HPDE6-E6E7 (cell line): ENCODE data around the gene APBB2.

ENCODE experiments used
- DNase-seq: peaks from one replicate; pipeline ENCODE4 v3.0.0; 2011; ENCODE audit warnings: missing footprints; ENCODE audit errors: extremely low spot score

The APBB2 gene

GRCh38 chr4:40978548-40978947 is 235.8 kb downstream of the APBB2 start:
- no peak for DNase-seq

- no peak for DNase-seq
These were observed 238.0 kb downstream of the APBB2 start for GRCh38 chr4:40976343-40976742.

- DNase-seq: no peak
These were observed 241.6 kb downstream of the APBB2 start for GRCh38 chr4:40972722-40973121.

- no peak for DNase-seq
These were observed 243.0 kb downstream of the APBB2 start for GRCh38 chr4:40971338-40971737.

GRCh38 chr4:40969501-40969900 is 244.8 kb downstream of the APBB2 start:
- no peak for DNase-seq

GRCh38 chr4:40967550-40967949 is 246.8 kb downstream of the APBB2 start:
- DNase-seq: no peak

- no peak for DNase-seq
These were observed 248.3 kb downstream of the APBB2 start for GRCh38 chr4:40966091-40966490.

- DNase-seq: no peak
These were observed 250.4 kb downstream of the APBB2 start for GRCh38 chr4:40963897-40964478.

GRCh38 chr4:40962551-40963180 is 251.7 kb downstream of the APBB2 start:
- no peak for DNase-seq

- no peak for DNase-seq
These were observed 253.4 kb downstream of the APBB2 start for GRCh38 chr4:40960941-40961340.

GRCh38 chr4:40957281-40957680 is 257.1 kb downstream of the APBB2 start:
- no peak for DNase-seq

GRCh38 chr4:40956721-40957255 is 257.6 kb downstream of the APBB2 start:
- no peak for DNase-seq

- DNase-seq: no peak
These were observed 260.2 kb downstream of the APBB2 start for GRCh38 chr4:40954088-40954668.

- no peak for DNase-seq
These were observed 260.9 kb downstream of the APBB2 start for GRCh38 chr4:40953283-40954087.

GRCh38 chr4:40952672-40953071 is 261.7 kb downstream of the APBB2 start:
- no peak for DNase-seq

- DNase-seq: no peak
These were observed 262.1 kb downstream of the APBB2 start for GRCh38 chr4:40952217-40952616.

- no peak for DNase-seq
These were observed 263.3 kb downstream of the APBB2 start for GRCh38 chr4:40951026-40951425.

- no peak for DNase-seq
These were observed 264.8 kb downstream of the APBB2 start for GRCh38 chr4:40949358-40950100.

- DNase-seq: no peak
These were observed 266.3 kb downstream of the APBB2 start for GRCh38 chr4:40948014-40948413.

- no peak for DNase-seq
These were observed 267.7 kb downstream of the APBB2 start for GRCh38 chr4:40946652-40947051.

GRCh38 chr4:40940756-40941155 is 273.6 kb downstream of the APBB2 start:
- no peak for DNase-seq

GRCh38 chr4:40940317-40940741 is 274.0 kb downstream of the APBB2 start:
- DNase-seq: no peak
